Fibroblast of pulmonary artery (primary cell): ENCODE measurements around the gene GPT2.
A peak's percentile ranks its signal among the peaks of the same experiment; 100 is the strongest.
"Not testable (repeated sequence)": the region's sequence is repeated elsewhere in the genome, so short reads cannot be mapped to it uniquely, and the experiment has no call there.

Source experiments
- DNase-seq: peaks from one replicate; pipeline ENCODE4 v3.0.0-alpha.2; 2010; ENCODE audit warnings: low read depth
- H3K4me3 ChIP-seq: replicated peaks from 2 replicates; pipeline ENCODE4 v1.5.1; 2011; ENCODE audit warnings: low read depth, mild to moderate bottlenecking, control low read depth, low read length, moderate library complexity
- TF ChIP-seq, protein P1 (sequence below): IDR thresholded peaks from 2 replicates; pipeline ENCODE4 v1.5.1; 2011; ENCODE audit warnings: mild to moderate bottlenecking, control low read depth, low read length, inconsistent platforms; ENCODE audit errors: missing control alignments

GPT2 gene

DNA sequence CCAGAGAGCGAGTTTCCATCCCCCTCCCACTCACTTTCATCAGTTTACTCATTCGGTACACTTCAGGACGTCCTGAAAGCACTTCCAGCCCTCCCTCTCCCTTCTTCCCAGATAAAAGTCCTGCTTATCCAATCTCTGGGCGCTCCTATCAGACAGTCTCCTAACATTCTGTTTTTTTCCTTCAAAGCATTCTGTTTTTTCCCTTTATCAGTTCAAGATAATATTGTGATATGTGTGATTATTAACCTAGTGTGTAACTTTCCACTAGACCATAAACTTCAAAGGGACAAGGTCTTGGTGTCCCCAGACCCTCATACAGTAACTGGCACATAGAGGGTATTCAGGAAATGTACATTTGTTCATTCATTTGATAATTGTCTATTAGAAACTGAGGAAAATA lies 28.8 kb upstream of the GPT2 start:
- no peak overlapping the region for H3K4me3 ChIP-seq
- no peak for DNase-seq
- TF ChIP-seq, protein P1, sequence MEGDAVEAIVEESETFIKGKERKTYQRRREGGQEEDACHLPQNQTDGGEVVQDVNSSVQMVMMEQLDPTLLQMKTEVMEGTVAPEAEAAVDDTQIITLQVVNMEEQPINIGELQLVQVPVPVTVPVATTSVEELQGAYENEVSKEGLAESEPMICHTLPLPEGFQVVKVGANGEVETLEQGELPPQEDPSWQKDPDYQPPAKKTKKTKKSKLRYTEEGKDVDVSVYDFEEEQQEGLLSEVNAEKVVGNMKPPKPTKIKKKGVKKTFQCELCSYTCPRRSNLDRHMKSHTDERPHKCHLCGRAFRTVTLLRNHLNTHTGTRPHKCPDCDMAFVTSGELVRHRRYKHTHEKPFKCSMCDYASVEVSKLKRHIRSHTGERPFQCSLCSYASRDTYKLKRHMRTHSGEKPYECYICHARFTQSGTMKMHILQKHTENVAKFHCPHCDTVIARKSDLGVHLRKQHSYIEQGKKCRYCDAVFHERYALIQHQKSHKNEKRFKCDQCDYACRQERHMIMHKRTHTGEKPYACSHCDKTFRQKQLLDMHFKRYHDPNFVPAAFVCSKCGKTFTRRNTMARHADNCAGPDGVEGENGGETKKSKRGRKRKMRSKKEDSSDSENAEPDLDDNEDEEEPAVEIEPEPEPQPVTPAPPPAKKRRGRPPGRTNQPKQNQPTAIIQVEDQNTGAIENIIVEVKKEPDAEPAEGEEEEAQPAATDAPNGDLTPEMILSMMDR = no peak

DNA sequence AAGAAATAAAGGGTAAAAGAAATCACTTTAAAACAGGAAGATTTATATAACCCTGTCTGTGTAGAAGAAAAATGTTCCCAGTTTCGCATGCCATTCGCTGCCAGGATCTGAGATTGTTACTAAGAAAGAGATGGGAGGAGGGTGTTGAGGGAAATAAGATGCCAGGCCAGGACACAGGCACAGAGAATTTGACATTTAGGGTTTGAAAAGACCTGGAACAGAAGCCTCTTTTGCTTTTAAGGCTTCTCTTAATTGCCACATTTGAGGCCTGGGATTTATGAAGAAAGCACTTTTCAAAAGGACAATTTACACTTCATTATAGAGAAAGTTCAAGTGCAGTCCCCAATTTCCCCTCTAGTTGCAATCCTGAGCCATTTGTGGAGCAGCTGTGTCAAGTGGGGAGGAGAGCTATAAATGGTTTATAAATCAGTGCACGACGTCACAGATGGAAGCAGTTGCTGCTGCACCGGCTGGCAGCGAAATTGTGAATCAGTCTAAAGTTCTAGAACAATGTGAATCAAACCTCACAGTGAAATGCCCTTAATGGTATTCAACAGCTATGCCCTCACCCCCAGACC lies 26.7 kb upstream of the GPT2 start:
- peak; percentile 63 for DNase-seq
- H3K4me3 ChIP-seq = no peak overlapping the region
- TF ChIP-seq, protein P1 = peak; percentile 54

DNA sequence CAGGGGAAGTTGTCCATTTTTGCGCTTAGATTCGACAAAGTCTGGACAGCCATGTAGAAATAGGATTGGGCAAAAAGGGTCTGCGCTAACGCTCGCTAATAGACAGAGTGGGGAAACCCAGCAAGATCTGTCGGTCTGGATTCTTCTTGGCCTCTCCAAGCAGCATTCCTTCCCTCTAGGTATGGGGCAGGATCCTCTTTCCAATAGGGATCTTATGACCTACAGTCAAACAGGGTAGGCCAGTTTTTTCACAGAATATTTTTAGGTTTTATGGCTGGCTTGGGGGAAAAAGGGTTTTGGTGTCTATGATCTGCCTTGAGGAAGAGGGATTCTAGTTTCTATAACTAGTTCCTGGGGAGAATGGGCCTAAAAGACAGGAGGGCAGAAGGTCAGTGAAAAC lies 26.0 kb upstream of the GPT2 start:
- TF ChIP-seq, protein P1 = no peak
- DNase-seq = no peak
- H3K4me3 ChIP-seq = no peak overlapping the region

DNA sequence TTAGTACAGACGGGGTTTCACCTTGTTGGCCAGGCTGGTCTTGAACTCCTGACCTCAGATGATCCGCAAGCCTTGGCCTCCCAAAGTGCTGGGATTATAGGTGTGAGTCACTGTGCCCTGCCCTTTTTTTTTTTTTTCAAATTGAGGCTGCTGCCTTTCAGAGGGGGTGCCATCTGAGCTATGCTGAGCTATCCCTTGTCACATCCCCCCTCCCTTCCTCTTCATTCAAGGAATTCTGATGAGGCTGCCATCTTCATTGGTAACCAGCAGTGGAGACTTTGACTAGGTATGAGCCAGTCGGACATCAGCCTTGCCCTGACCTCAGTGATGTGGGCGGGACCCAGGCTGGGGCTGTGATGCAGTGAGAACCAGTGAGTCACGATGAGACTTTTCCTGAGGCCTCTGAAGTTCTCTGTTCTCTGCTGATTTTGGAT lies 24.4 kb upstream of the GPT2 start:
- DNase-seq = peak; percentile 85
- TF ChIP-seq, protein P1 = no peak
- no peak overlapping the region for H3K4me3 ChIP-seq

DNA sequence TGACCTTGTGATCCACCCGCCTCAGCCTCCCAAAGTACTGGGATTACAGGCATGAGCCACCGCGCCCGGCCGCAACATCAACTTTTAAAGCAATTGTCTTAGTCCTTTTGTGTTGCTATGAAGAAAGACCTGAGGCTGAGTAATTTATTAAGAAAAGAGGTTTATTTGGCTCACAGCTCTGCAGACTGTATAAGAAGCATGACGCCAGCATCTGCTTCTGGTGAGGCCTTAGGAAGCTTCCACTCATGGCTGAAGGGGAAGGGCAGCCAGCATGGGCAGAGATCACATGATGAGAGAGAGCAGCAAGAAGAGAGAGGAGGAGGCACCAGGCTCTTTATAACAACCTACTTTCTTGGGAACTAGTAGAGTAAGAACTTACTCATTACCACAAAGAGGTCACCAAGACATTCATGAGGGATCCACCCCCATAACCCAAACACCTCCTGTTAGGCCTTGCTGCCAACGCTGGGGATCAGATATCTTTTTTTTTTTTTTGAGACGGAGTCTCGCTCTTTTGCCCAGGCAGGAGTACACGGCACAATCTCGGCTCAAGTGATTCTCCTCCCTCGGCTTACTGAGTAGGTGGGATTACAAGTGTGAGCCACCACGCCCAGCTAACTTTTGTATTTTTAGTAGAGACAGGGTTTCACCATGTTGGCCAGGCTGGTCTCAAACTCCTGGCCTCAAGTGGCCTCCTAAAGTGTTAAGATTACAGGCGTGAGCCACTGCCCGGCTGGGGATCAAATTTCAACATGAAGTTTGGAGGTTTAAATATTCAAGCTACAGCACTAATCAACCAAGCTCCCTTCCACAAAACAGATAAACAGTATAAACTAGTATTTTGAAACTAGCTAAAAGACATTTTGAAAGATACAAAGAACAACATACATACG lies 21.4 kb upstream of the GPT2 start:
- DNase-seq = no peak
- no peak overlapping the region for H3K4me3 ChIP-seq
- TF ChIP-seq, protein P1 = no peak

DNA sequence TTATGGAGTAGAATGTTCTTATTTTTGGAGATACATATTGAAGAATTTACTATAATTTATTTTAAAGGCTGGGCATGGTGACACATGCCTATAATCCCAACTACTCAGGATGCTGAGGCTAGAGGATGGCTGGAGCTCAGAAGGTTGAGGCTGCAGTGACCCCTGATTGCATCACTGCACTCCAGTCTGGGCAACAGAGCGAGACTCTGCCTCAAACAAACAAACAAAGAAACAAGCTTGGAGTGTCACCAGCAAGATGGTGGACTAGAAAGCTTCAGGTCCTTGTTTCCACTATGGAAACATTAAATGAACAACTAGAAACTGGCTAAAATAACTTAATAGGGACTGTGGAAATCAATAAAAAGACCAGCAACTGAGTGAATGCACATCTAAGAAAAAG lies 17.9 kb upstream of the GPT2 start:
- no peak for DNase-seq
- no peak overlapping the region for H3K4me3 ChIP-seq
- TF ChIP-seq, protein P1 = no peak

DNA sequence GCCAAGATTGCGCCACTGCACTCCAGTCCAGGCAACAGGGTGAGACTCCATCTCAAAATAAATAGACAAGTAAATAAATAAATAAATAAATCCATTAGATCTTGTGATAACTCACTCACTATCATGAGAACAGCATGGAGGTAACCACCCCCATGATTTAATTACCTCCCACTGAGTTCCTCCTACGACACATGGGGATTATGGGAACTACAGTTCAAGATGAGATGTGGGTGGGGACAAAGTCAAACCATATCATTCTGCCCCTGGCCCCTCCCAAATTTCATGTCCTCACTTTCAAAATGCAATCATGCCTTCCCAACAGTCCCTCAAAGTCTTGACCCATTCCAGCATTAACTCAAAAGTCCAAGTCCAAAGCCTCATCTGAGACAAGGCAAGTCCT lies 16.7 kb upstream of the GPT2 start:
- not testable (repeated sequence) for H3K4me3 ChIP-seq, DNase-seq

DNA sequence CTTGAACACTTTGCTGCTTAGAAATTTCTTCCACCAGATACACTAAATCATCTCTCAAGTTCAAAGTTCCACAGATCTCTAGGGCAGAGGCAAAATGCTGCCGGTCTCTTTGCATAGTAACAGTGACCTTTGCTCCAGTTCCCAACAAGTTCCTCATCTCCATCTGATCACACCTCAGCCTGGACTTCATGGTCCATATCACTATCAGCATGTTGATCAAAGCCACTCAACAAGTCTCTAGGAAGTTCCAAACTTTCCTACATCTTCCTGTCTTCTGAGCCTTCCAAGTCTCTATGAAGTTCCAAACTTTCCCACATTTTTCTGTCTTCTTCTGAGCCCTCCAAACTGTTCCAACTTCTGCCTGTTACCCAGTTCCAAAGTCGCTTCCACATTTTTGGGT lies 15.3 kb upstream of the GPT2 start:
- not testable (repeated sequence) for H3K4me3 ChIP-seq, DNase-seq
